ENCODE data around the gene VCL. TPM values are rescaled to one million over a fixed set of nuclear protein-coding genes. Genes with fewer than 3 reads are reported as not detected.

The VCL gene
- total RNA-seq, 1 donor from 2014 or later: 238 TPM

- intact Hi-C loops (cut with micrococcal nuclease): no loop called here
- ATAC-seq: no peak
- no peak for DNase-seq
These were observed 28.6 kb upstream of the VCL start for GRCh38 chr10:73969224-73969841.

GRCh38 chr10:73970845-73971244 lies 27.1 kb upstream of the VCL start:
- ATAC-seq (no peak), DNase-seq (no peak)
- intact Hi-C loops (cut with micrococcal nuclease): no loop called here

- intact Hi-C loops (cut with micrococcal nuclease): no loop called here
- ATAC-seq (no peak), DNase-seq (no peak)
These were observed 26.1 kb upstream of the VCL start for GRCh38 chr10:73971636-73972354.

GRCh38 chr10:73973427-73973826 lies 24.5 kb upstream of the VCL start:
- no peak for ATAC-seq
- intact Hi-C loops (cut with micrococcal nuclease): no loop called here
- DNase-seq: no peak

GRCh38 chr10:73974309-73974946 lies 23.5 kb upstream of the VCL start:
- intact Hi-C loops (cut with micrococcal nuclease): no loop called here
- ATAC-seq: no peak
- no peak for DNase-seq

- intact Hi-C loops (cut with micrococcal nuclease): no loop called here
- ATAC-seq (no peak), DNase-seq (no peak)
These were observed 22.5 kb upstream of the VCL start for GRCh38 chr10:73975388-73975787.

- no peak for ATAC-seq
- intact Hi-C loops (cut with micrococcal nuclease): no loop called here
- no peak for DNase-seq
These were observed 18.6 kb upstream of the VCL start for GRCh38 chr10:73979141-73979808.

GRCh38 chr10:73979809-73980433 lies 18.0 kb upstream of the VCL start:
- intact Hi-C loops (cut with micrococcal nuclease): no loop called here
- DNase-seq (no peak), ATAC-seq (no peak)

GRCh38 chr10:73981812-73982211 lies 16.1 kb upstream of the VCL start:
- ATAC-seq: no peak

GRCh38 chr10:73983096-73984047 lies 14.5 kb upstream of the VCL start:
- no peak for ATAC-seq
- no peak for DNase-seq

More at GRCh38 chr10:73981812-73982211, 16.1 kb upstream of the VCL start:
- intact Hi-C loops (cut with micrococcal nuclease): no loop called here
- DNase-seq: no peak

GRCh38 chr10:73989594-73990150 lies 8.2 kb upstream of the VCL start:
- DNase-seq: no peak
- intact Hi-C loops (cut with micrococcal nuclease): no loop called here
- ATAC-seq: no peak

More at GRCh38 chr10:73983096-73984047, 14.5 kb upstream of the VCL start:
- intact Hi-C loops (cut with micrococcal nuclease): no loop called here

GRCh38 chr10:73991203-73991883 lies 6.6 kb upstream of the VCL start:
- ATAC-seq: no peak
- intact Hi-C loops (cut with micrococcal nuclease): no loop called here
- no peak for DNase-seq

- ATAC-seq: peak; percentile 70
- intact Hi-C loops (cut with micrococcal nuclease): no loop called here
- DNase-seq: peak; percentile 33
These were observed 6.1 kb upstream of the VCL start for GRCh38 chr10:73991884-73992245.

GRCh38 chr10:73992899-73993788 lies 4.8 kb upstream of the VCL start:
- no peak for DNase-seq

GRCh38 chr10:73995035-73995358 lies 2.9 kb upstream of the VCL start:
- ATAC-seq: no peak
- DNase-seq: no peak
- intact Hi-C loops (cut with micrococcal nuclease): no loop called here

More at GRCh38 chr10:73992899-73993788, 4.8 kb upstream of the VCL start:
- intact Hi-C loops (cut with micrococcal nuclease): no loop called here
- no peak for ATAC-seq

GRCh38 chr10:73997461-73997786 lies 492 bp upstream of the VCL start:
- no peak for DNase-seq
- intact Hi-C loops (cut with micrococcal nuclease): no loop called here
- ATAC-seq: peak; percentile 11

GRCh38 chr10:73998623-73998928 lies 660 bp downstream of the VCL start:
- DNase-seq (peak; percentile 50), ATAC-seq (peak; percentile 1)
- intact Hi-C loops (cut with micrococcal nuclease): no loop called here

Measured in left ventricle myocardium superior (tissue), 1 donor.